ENCODE results near the gene L3MBTL2.

DNA sequence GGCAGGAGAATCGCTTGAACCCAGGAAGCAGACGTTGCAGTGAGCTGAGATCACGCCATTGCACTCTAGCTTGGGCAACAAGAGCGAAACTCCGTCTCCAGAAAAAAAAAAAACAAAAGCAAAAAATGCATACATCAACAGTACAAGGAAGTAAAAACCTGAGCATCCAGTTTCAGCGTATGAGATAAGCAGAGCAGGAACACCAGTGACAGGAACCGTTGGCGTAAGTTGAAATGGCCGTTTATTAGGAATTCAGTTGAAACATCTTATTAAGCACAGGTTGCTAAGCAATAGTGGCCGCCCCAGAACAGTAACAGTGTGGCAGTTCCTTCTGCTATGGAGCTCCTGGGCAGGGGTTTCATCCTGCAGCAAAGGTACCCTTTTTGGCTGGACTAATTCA, 4.0 kb upstream of the L3MBTL2 start:
- TF ChIP-seq, protein P1, sequence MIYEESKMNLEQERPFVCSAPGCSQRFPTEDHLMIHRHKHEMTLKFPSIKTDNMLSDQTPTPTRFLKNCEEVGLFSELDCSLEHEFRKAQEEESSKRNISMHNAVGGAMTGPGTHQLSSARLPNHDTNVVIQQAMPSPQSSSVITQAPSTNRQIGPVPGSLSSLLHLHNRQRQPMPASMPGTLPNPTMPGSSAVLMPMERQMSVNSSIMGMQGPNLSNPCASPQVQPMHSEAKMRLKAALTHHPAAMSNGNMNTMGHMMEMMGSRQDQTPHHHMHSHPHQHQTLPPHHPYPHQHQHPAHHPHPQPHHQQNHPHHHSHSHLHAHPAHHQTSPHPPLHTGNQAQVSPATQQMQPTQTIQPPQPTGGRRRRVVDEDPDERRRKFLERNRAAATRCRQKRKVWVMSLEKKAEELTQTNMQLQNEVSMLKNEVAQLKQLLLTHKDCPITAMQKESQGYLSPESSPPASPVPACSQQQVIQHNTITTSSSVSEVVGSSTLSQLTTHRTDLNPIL (CRISPR knock-in tag; IDR thresholded peaks at IDR 0.05; ENCODE audit: low read depth): no peak
- TF ChIP-seq, protein P2, sequence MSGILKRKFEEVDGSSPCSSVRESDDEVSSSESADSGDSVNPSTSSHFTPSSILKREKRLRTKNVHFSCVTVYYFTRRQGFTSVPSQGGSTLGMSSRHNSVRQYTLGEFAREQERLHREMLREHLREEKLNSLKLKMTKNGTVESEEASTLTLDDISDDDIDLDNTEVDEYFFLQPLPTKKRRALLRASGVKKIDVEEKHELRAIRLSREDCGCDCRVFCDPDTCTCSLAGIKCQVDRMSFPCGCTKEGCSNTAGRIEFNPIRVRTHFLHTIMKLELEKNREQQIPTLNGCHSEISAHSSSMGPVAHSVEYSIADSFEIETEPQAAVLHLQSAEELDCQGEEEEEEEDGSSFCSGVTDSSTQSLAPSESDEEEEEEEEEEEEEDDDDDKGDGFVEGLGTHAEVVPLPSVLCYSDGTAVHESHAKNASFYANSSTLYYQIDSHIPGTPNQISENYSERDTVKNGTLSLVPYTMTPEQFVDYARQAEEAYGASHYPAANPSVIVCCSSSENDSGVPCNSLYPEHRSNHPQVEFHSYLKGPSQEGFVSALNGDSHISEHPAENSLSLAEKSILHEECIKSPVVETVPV (CRISPR knock-in tag; IDR thresholded peaks at IDR 0.05): no peak
- TF ChIP-seq, protein P3, sequence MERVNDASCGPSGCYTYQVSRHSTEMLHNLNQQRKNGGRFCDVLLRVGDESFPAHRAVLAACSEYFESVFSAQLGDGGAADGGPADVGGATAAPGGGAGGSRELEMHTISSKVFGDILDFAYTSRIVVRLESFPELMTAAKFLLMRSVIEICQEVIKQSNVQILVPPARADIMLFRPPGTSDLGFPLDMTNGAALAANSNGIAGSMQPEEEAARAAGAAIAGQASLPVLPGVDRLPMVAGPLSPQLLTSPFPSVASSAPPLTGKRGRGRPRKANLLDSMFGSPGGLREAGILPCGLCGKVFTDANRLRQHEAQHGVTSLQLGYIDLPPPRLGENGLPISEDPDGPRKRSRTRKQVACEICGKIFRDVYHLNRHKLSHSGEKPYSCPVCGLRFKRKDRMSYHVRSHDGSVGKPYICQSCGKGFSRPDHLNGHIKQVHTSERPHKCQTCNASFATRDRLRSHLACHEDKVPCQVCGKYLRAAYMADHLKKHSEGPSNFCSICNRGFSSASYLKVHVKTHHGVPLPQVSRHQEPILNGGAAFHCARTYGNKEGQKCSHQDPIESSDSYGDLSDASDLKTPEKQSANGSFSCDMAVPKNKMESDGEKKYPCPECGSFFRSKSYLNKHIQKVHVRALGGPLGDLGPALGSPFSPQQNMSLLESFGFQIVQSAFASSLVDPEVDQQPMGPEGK (CRISPR knock-in tag; IDR thresholded peaks at IDR 0.05; ENCODE audit: borderline replicate concordance): no peak
